Mucosa of rectum (tissue), 2 donors: Measurements from ENCODE around the gene LYL1.

Experiments
- H3K27ac ChIP-seq, 2 donors: one replicate each; pipeline ENCODE4 v1.7.0; 2013; ENCODE audit warnings: inconsistent platforms in 2 of 2, low read depth in 2 of 2, low read length in 2 of 2
- H3K27me3 ChIP-seq, 2 donors: one replicate each; pipeline ENCODE4 v1.7.0; 2013; ENCODE audit warnings: low read length in 2 of 2; ENCODE audit not compliant: control insufficient read depth in 2 of 2, insufficient read depth in 2 of 2
- H3K36me3 ChIP-seq, 2 donors: one replicate each; pipeline ENCODE4 v1.7.0; 2013; ENCODE audit warnings: low read length in 2 of 2; ENCODE audit not compliant: control insufficient read depth in 2 of 2, insufficient read depth in 2 of 2
- H3K4me1 ChIP-seq, 2 donors: one replicate each; pipeline ENCODE4 v1.7.0; 2013; ENCODE audit warnings: low read length in 2 of 2, mild to moderate bottlenecking in 1 of 2; ENCODE audit not compliant: control insufficient read depth in 2 of 2, insufficient read depth in 2 of 2
- H3K4me3 ChIP-seq, 2 donors: one replicate each; pipeline ENCODE4 v1.7.0; 2013; ENCODE audit warnings: low read length in 2 of 2
- H3K9ac ChIP-seq, 2 donors: one replicate each; pipeline ENCODE4 v1.7.0; 2013; ENCODE audit warnings: low read length in 2 of 2, low read depth in 1 of 2, mild to moderate bottlenecking in 1 of 2
- H3K9me3 ChIP-seq, 2 donors: one replicate each; pipeline ENCODE4 v1.7.0; 2013; ENCODE audit warnings: low read length in 2 of 2; ENCODE audit not compliant: control insufficient read depth in 2 of 2
- donor health status: healthy.
- donor health status: Normal muscosa, but diverticular disease.

LYL1 gene

GRCh38 chr19:13098277-13099072 lies 4.2 kb downstream of the LYL1 start:
- Histone ChIP-seq H3K4me1 (peaks cover 20 to 28% of the 10 kb centered on the region in 2 donors), H3K27ac (peak overlapping the region; percentile 75 to 91), H3K4me3 (peak overlapping the region; percentile 57 to 63), H3K36me3 (no peaks in the 10 kb centered on the region), H3K27me3 (no peaks in the 10 kb centered on the region), H3K9me3 (no peaks in the 10 kb centered on the region), H3K9ac (peak overlapping the region; percentile 18 to 67)

DNA sequence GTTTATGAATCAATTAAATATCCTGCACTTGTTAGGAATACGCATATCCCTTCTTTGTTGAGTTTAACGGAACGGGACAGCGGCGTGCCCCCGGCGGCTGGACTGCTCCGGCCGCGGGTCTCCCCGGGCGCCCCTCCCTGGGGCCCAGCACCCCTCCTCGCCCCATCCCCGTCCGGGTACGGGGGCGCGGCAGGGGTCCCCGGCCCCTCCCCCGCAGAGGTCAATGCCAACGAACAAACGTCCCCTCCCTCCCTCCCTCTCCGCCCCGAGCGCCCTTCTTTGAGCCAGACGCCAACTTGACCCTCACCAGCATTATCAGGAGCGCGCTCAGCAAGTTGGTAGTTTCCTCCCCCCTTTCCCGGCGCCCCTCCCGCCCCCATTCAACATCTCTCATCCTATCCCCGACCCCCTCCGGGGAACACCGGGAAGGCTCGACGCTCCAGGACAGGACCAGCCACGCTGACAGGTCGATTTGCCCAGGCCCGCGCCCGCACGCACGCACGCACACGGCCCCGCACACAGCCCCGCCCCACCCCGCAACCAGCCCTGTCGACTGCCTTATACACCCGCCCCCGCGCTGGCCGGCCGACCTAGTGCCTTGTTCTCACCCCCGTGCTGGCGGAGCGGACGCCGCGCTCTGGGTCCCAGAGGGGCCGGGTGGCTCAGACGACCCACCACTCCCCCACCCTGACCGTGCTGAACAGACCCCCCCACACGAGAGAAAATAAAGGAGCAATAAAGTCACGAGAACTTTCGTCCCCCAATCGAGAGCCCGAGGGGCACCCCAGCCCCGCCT lies 5.0 kb downstream of the LYL1 start:
- H3K4me3 ChIP-seq, result no peak overlapping the region
- no peaks in the 10 kb centered on the region for H3K27me3 ChIP-seq
- peak overlapping the region; percentile 56 to 64 for H3K27ac ChIP-seq
- peaks cover 14 to 23% of the 10 kb centered on the region in 2 donors for H3K4me1 ChIP-seq
- no peak overlapping the region for H3K9ac ChIP-seq
- H3K9me3 ChIP-seq, result no peaks in the 10 kb centered on the region
- H3K36me3 ChIP-seq, result no peaks in the 10 kb centered on the region

GRCh38 chr19:13097033-13097462 lies 5.6 kb downstream of the LYL1 start:
- Histone ChIP-seq H3K27ac (peak overlapping the region in 1 of 2 donors; percentile 56), H3K36me3 (no peaks in the 10 kb centered on the region), H3K4me3 (no peak overlapping the region), H3K27me3 (no peaks in the 10 kb centered on the region), H3K4me1 (peaks cover 12 to 23% of the 10 kb centered on the region in 2 donors), H3K9me3 (no peaks in the 10 kb centered on the region), H3K9ac (no peak overlapping the region)

- Histone ChIP-seq H3K4me3 (peak overlapping the region in 1 of 2 donors; percentile 42), H3K36me3 (no peaks in the 10 kb centered on the region), H3K4me1 (peaks cover 12 to 20% of the 10 kb centered on the region in 2 donors), H3K27me3 (no peaks in the 10 kb centered on the region), H3K9me3 (no peaks in the 10 kb centered on the region), H3K9ac (peak overlapping the region in 1 of 2 donors; percentile 37), H3K27ac (peak overlapping the region; percentile 22 to 48)
These were observed 6.4 kb downstream of the LYL1 start for GRCh38 chr19:13095934-13096927.

DNA sequence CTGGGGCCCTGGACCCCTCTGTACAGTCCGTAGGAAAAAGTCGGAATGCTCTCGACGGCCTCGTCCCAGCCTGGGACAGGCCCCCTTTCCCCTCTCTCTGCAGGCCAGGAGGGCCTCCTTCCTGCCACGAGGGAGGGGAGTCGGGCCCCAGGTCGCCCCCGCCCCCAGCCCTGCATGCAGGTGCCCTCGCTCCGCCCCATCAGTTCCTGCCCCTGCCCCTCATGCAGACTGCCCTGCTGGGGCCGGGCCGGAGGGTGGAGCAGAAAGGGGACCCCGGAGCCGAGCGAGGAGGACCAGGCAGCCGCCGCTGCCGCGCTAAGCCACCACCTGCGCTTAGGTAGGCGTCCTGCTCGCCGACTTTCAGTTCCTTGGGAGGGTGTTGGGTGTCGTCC lies 7.3 kb downstream of the LYL1 start:
- Histone ChIP-seq H3K27me3 (no peaks in the 10 kb centered on the region), H3K36me3 (no peaks in the 10 kb centered on the region), H3K4me1 (peaks cover 12 to 20% of the 10 kb centered on the region in 2 donors), H3K9ac (no peak overlapping the region), H3K9me3 (no peaks in the 10 kb centered on the region), H3K27ac (no peak overlapping the region), H3K4me3 (no peak overlapping the region)

DNA sequence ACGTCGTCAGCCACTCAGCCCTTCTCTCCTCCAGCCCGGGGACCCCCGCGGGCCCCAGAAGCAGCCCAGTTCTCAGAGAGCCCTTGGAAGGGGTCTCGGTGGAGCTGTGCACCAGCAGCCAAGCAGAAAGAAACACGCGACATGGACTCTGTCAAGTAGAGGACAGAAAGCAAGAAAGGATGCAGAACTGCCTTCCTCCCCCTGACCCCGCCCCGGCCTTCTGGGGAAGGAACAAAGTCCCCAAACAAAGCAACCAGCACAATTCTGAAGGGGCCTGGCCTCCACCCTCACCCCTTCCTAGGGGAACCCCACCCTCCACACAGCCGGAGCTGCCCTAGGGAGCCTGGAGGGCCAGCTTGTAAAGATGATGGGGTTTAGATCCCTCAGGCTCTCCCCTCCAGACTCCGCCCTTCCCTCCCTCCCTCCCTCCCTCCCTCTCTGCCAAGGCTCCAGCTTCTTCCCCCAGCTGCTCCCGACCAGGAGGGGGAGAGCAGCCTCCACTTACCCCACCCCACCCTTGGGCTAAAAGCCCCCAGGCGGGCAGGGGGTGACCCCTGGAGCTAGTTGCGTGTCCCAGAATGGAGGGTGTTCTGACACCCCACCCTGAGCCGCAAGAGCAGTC lies 7.8 kb downstream of the LYL1 start:
- no peaks in the 10 kb centered on the region for H3K9me3 ChIP-seq
- no peak overlapping the region for H3K4me3 ChIP-seq
- no peaks in the 10 kb centered on the region for H3K27me3 ChIP-seq
- no peak overlapping the region for H3K9ac ChIP-seq
- peaks cover 11 to 17% of the 10 kb centered on the region in 2 donors for H3K4me1 ChIP-seq
- no peak overlapping the region for H3K27ac ChIP-seq
- no peaks in the 10 kb centered on the region for H3K36me3 ChIP-seq

DNA sequence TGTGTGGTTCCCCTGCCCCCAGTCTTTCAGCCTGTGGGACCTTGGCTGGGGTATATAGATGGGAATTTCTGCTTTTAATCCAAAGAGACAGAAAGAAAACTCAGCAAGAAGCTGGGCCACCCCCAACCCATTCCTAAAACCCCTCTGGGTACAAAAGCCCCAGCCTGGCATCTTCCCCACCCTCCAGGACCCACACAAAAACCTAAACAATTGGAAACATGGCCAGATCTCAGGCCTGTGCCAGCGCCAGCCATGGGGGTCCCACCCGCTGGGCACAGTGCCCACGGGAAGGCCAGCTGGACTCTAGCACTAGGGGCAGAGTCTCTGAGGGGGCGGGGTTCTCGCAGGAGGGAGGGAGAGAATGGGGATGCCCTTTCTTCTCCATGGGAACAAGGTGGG lies 8.6 kb downstream of the LYL1 start:
- Histone ChIP-seq H3K36me3 (no peaks in the 10 kb centered on the region), H3K9me3 (no peaks in the 10 kb centered on the region), H3K27ac (peak overlapping the region in 1 of 2 donors; percentile 38), H3K9ac (no peak overlapping the region), H3K4me1 (peaks cover 5 to 9% of the 10 kb centered on the region in 2 donors), H3K4me3 (no peak overlapping the region), H3K27me3 (no peaks in the 10 kb centered on the region)

DNA sequence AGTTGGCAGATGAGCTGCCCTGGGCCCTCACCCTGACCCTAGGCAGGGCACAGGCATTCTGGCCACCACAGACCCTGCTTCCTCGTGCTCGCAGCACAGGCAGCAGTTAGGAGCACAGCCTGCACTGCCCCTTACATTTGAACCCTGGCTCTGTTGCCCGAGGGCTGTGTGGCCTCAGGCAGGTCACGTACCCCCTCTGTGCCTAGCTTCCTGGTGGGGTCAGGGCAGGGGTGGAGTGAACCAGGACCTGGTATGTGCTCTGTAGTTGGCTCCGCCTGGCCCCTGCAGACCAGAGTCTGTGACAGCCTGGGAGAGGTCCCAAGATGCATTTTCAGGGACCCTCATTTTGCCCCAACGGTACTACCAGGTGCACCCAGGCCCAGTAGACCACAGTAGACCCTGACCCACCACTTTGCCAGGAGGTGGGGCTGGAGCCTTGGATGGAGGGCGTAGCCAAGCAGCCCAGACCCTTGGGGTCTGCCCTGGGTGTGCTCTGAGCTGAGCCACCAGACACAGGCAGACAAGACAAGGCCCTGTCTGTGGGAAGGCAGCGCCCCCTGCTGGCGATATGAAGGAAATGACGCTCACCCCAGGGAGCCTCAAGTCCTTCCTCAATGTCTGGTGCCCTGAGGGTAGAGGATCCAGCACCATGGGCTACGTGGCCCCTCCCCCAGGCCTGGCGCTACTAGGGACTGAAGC lies 9.1 kb downstream of the LYL1 start:
- no peak overlapping the region for H3K4me3 ChIP-seq
- H3K36me3 ChIP-seq, result no peaks in the 10 kb centered on the region
- no peak overlapping the region for H3K9ac ChIP-seq

More for the DNA sequence above, 9.1 kb downstream of the LYL1 start:
- H3K9me3 ChIP-seq, result no peaks in the 10 kb centered on the region
- H3K27me3 ChIP-seq, result no peaks in the 10 kb centered on the region
- peak overlapping the region in 1 of 2 donors; percentile 38 for H3K27ac ChIP-seq
- peaks cover 2 to 4% of the 10 kb centered on the region in 2 donors for H3K4me1 ChIP-seq
